CD4-positive, alpha-beta T cell (primary cell): Measurements from ENCODE around the gene GPR142. TPM values are rescaled to one million over a fixed set of nuclear protein-coding genes. Genes with fewer than 3 reads are reported as not detected.

Experiments used
- ATAC-seq: fragments of 200-7000 bp; cut with Tn5 transposase; one replicate; pipeline ENCODE4 v1.10.0; 2022; ENCODE audit warnings: mild to moderate bottlenecking; ENCODE audit not compliant: poor library complexity
- CTCF ChIA-PET: fragments of 350-600 bp; sonication (Branson Sonifier 250); formaldehyde crosslinking; loops from one replicate; lab custom pipeline; 2021; ENCODE audit warnings: antibody characterized with exemption, inconsistent platforms; lab: Charles Lee
- POLR2A ChIA-PET: fragments of 350-600 bp; sonication (Branson Sonifier 250); formaldehyde crosslinking; loops from one replicate; lab custom pipeline; 2021; ENCODE audit warnings: antibody characterized with exemption, inconsistent platforms; lab: Charles Lee
- DNase-seq, 14 experiments: peaks; one replicate each; pipeline ENCODE4 v3.0.0-alpha.2; 2013 to 2020; ENCODE audit warnings: mixed read lengths in 2 of 14
- H3K27ac ChIP-seq, 2 donors: one replicate each; pipeline versions ENCODE4 v1.5.1 to v1.7.0; 2013; ENCODE audit warnings: low read length in 2 of 2, low read depth in 1 of 2, mild to moderate bottlenecking in 1 of 2
- H3K27me3 ChIP-seq, 2 experiments: 1 replicate in 1 of 2; 2 replicates in 1 of 2; pipeline versions ENCODE4 v1.6.1 to v1.7.0; 2013; ENCODE audit warnings: low read length in 2 of 2, control low read depth in 1 of 2, mild to moderate bottlenecking in 1 of 2, moderate library complexity in 1 of 2; ENCODE audit not compliant: insufficient read depth in 2 of 2, control insufficient read depth in 1 of 2
- H3K36me3 ChIP-seq: one replicate; pipeline ENCODE4 v1.6.1; 2013; ENCODE audit warnings: low read length, control low read depth; ENCODE audit not compliant: insufficient read depth
- H3K4me1 ChIP-seq: one replicate; pipeline ENCODE4 v1.6.1; 2013; ENCODE audit warnings: low read length, control low read depth; ENCODE audit not compliant: insufficient read depth
- H3K4me3 ChIP-seq: one replicate; pipeline ENCODE4 v1.5.1; 2013; ENCODE audit warnings: mild to moderate bottlenecking, low read length, moderate library complexity
- H3K9me3 ChIP-seq, 2 experiments: 1 replicate in 1 of 2; 2 replicates in 1 of 2; pipeline versions ENCODE4 v1.6.1 to v1.7.0; 2013; ENCODE audit warnings: low read length in 2 of 2, mild to moderate bottlenecking in 2 of 2, control low read depth in 1 of 2, moderate library complexity in 1 of 2; ENCODE audit not compliant: control insufficient read depth in 1 of 2, insufficient read depth in 1 of 2
- H3K27ac Mint-ChIP-seq: one replicate; pipeline ENCODE4 v1.8.0; 2020; ENCODE audit warnings: mixed read lengths
- H3K27me3 Mint-ChIP-seq: one replicate; pipeline ENCODE4 v1.8.0; 2021; ENCODE audit warnings: mixed read lengths
- H3K36me3 Mint-ChIP-seq: one replicate; pipeline ENCODE4 v1.8.0; 2021; ENCODE audit warnings: low read depth, mixed read lengths
- H3K4me1 Mint-ChIP-seq: one replicate; pipeline ENCODE4 v1.8.0; 2021; ENCODE audit warnings: low read depth, mixed read lengths
- H3K4me3 Mint-ChIP-seq: one replicate; pipeline ENCODE4 v1.8.0; 2020; ENCODE audit warnings: mild to moderate bottlenecking, mixed read lengths
- H3K9me3 Mint-ChIP-seq: one replicate; pipeline ENCODE4 v1.8.0; 2020; ENCODE audit warnings: mixed read lengths
- CTCF ChIP-seq: fragments of 200-600 bp; IDR thresholded peaks from one replicate; pipeline ENCODE4 v1.8.0; 2022; ENCODE audit warnings: antibody characterized with exemption, mild to moderate bottlenecking
- intact Hi-C, 2 experiments: fragments of 100-400 bp; cut with DNase I in 1 of 2; cut with micrococcal nuclease in 1 of 2; formaldehyde crosslinking; loops; one replicate each; pipeline versions ENCODE4 v1.15.1 to v1.9.0; 2023 to 2025; cut with DNase I, micrococcal nuclease
- total RNA-seq, 174 experiments: library from RNA in 2 of 174; stranded (reverse) in 2 of 174; gene quantifications; one replicate each; pipeline ENCODE4 v1.2.3 and lab custom pipeline; 2021 to 2026

The GPR142 gene
- total RNA-seq, 2 experiments from 2014 or later = not detected

- DNase-seq (no peak), ATAC-seq (no peak)
- CTCF ChIA-PET = no interaction called here
- Mint-ChIP-seq H3K36me3 (no peaks in the 10 kb centered on the region), H3K27me3 (peaks cover 4% of the 10 kb centered on the region), H3K4me3 (no peak overlapping the region), H3K27ac (no peak overlapping the region), H3K4me1 (no peaks in the 10 kb centered on the region), H3K9me3 (no peaks in the 10 kb centered on the region)
- POLR2A ChIA-PET = no interaction called here
- H3K27me3 ChIP-seq = peaks cover 0 to 2% of the 10 kb centered on the region in 2 experiments
- no peak overlapping the region for H3K4me3 ChIP-seq
- TF ChIP-seq CTCF = no peak
- no peak overlapping the region for H3K27ac ChIP-seq
- intact Hi-C loops = no loop called here
- H3K4me1 ChIP-seq = no peaks in the 10 kb centered on the region
- H3K9me3 ChIP-seq = no peaks in the 10 kb centered on the region
- H3K36me3 ChIP-seq = no peaks in the 10 kb centered on the region
Measured at GRCh38 chr17:74339537-74340195, 27.6 kb upstream of the GPR142 start.

DNA sequence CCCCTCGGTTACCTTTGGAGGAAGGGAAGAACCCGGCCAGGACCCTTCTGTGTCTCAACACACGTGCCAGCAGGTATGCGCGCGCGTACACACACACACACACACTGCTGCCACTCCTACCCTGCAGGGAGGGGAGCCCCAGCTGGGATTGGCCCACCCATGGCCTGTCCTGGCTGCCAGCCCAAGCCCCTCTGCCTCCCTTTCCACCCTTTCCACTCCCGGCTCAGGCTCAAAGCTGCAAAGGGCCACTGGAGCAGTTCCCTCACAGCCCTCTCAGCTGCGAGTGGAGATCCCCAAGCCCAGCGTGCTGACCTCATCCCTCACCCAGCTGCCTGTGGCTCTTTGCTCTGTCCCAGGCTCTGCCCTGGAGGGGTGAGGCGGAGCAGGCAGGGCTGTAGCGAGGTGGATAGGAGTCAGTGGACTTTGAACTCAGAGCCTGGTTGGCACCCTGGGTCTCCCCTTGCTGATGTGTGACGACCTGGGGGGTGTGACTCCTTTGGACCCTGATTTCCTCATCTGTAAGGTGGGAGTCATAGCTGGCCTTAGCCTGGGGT lies 26.8 kb upstream of the GPR142 start:
- Histone ChIP-seq H3K27ac (no peak overlapping the region), H3K4me1 (no peaks in the 10 kb centered on the region), H3K36me3 (no peaks in the 10 kb centered on the region), H3K9me3 (no peaks in the 10 kb centered on the region), H3K4me3 (no peak overlapping the region), H3K27me3 (peaks cover 0 to 2% of the 10 kb centered on the region in 2 experiments)
- ATAC-seq = no peak
- no peak for TF ChIP-seq CTCF
- intact Hi-C loops = no loop called here
- Mint-ChIP-seq H3K4me3 (no peak overlapping the region), H3K36me3 (no peaks in the 10 kb centered on the region), H3K4me1 (no peaks in the 10 kb centered on the region), H3K9me3 (no peaks in the 10 kb centered on the region), H3K27ac (no peak overlapping the region), H3K27me3 (peaks cover 4% of the 10 kb centered on the region)
- ChIA-PET CTCF (no interaction called here), POLR2A (no interaction called here)
- DNase-seq = no peak

GRCh38 chr17:74342224-74342623 lies 25.1 kb upstream of the GPR142 start:
- Histone ChIP-seq H3K4me3 (no peak overlapping the region), H3K4me1 (no peaks in the 10 kb centered on the region), H3K27me3 (peaks cover 0 to 2% of the 10 kb centered on the region in 2 experiments), H3K36me3 (no peaks in the 10 kb centered on the region), H3K27ac (no peak overlapping the region), H3K9me3 (no peaks in the 10 kb centered on the region)
- Mint-ChIP-seq H3K9me3 (no peaks in the 10 kb centered on the region), H3K27ac (no peak overlapping the region), H3K36me3 (no peaks in the 10 kb centered on the region), H3K4me3 (no peak overlapping the region), H3K4me1 (no peaks in the 10 kb centered on the region), H3K27me3 (no peaks in the 10 kb centered on the region)
- ChIA-PET CTCF (no interaction called here), POLR2A (no interaction called here)
- no peak for TF ChIP-seq CTCF
- intact Hi-C loops = no loop called here
- no peak for ATAC-seq
- no peak for DNase-seq
